Vagina (tissue), 2 donors: ENCODE measurements around the gene ZFYVE26. TPM values are rescaled to one million over a fixed set of nuclear protein-coding genes. Genes with fewer than 3 reads are reported as not detected.
A peak's percentile ranks its signal among the peaks of the same experiment; 100 is the strongest.
"Not testable (repeated sequence)": the region's sequence is repeated elsewhere in the genome, so short reads cannot be mapped to it uniquely, and the experiment has no call there.

ENCODE experiments used
- DNase-seq, 2 donors: peaks; one replicate each; pipeline ENCODE4 v3.0.0-alpha.2; 2017; ENCODE audit errors: extremely low spot score in 2 of 2
- H3K27ac ChIP-seq: fragments of 200-600 bp; sonication (generic); one replicate; pipeline ENCODE4 v1.5.1; 2019
- H3K27me3 ChIP-seq: fragments of 200-600 bp; sonication (generic); one replicate; pipeline ENCODE4 v1.5.1; 2019
- H3K36me3 ChIP-seq, 2 donors: fragments of 200-600 bp; sonication (generic); one replicate each; pipeline ENCODE4 v1.5.1; 2017 to 2019
- H3K4me1 ChIP-seq: fragments of 200-600 bp; sonication (generic); one replicate; pipeline ENCODE4 v1.5.1; 2019
- H3K4me3 ChIP-seq, 2 donors: fragments of 200-600 bp; sonication (generic); 1 replicate in 1 of 2; 2 replicates in 1 of 2; pipeline ENCODE4 v1.5.1; 2016 to 2019
- H3K9me3 ChIP-seq: fragments of 200-600 bp; sonication (generic); one replicate; pipeline ENCODE4 v1.5.1; 2019
- CTCF ChIP-seq, 3 experiments: fragments of 450-650 bp in 2 of 3; fragments of 200-600 bp in 1 of 3; sonication (generic) in 1 of 3; IDR thresholded peaks; one replicate each; pipeline ENCODE4 v1.5.1; 2017 to 2019; ENCODE audit warnings: antibody characterized with exemption in 3 of 3, mild to moderate bottlenecking in 2 of 3, moderate library complexity in 2 of 3
- POLR2A ChIP-seq, 2 donors: fragments of 450-650 bp; IDR thresholded peaks; one replicate each; pipeline ENCODE4 v1.6.1; 2017; ENCODE audit warnings: antibody characterized with exemption in 2 of 2, mild to moderate bottlenecking in 2 of 2, moderate library complexity in 2 of 2
- POLR2AphosphoS5 ChIP-seq, 2 donors: sonication (generic); formaldehyde crosslinking; IDR thresholded peaks; one replicate each; pipeline ENCODE4 v1.9.0; 2017; ENCODE audit warnings: antibody characterized with exemption in 2 of 2, mild to moderate bottlenecking in 2 of 2, low read depth in 1 of 2; ENCODE audit not compliant: insufficient read depth in 1 of 2
- intact Hi-C: fragments of 100-400 bp; cut with DNase I; formaldehyde crosslinking; loops from one replicate; pipeline ENCODE4 v1.15.1; 2023
- total RNA-seq: library from RNA; depleted of rRNA; stranded (reverse); fragments of >200 nt; gene quantifications from one replicate; pipeline ENCODE4 v1.2.3, GENCODE V29; 2016

Gene ZFYVE26
- total RNA-seq, 1 donor from 2014 or later: 30.2 TPM

GRCh38 chr14:67705211-67705610 is 111.2 kb downstream of the ZFYVE26 start:
- no peaks in the 10 kb centered on the region for H3K4me1 ChIP-seq
- H3K4me3 ChIP-seq: no peak overlapping the region
- H3K27me3 ChIP-seq: no peaks in the 10 kb centered on the region
- no peaks in the 10 kb centered on the region for H3K36me3 ChIP-seq
- no peak for DNase-seq
- H3K27ac ChIP-seq: no peak overlapping the region
- intact Hi-C loops: loop anchor here (10.0 kb wide), 1 partner anchor 120 kb away; no protein-coding TSS in a partner anchor
- no peaks in the 10 kb centered on the region for H3K9me3 ChIP-seq
- TF ChIP-seq POLR2AphosphoS5 (IDR thresholded peaks at IDR 0.05; ENCODE audit: insufficient read depth in 1 of 2, low read depth in 1 of 2) (no peak), POLR2A (IDR thresholded peaks at IDR 0.05) (no peak), CTCF (IDR thresholded peaks at IDR 0.05) (no peak)

- TF ChIP-seq CTCF (IDR thresholded peaks at IDR 0.05) (peak in 2 of 3 experiments; percentile 44 to 53), POLR2A (IDR thresholded peaks at IDR 0.05) (no peak)
- intact Hi-C loops: loop anchor here (10.0 kb wide), 1 partner anchor 120 kb away; no protein-coding TSS in a partner anchor
- Histone ChIP-seq H3K36me3 (no peaks in the 10 kb centered on the region), H3K27ac (no peak overlapping the region), H3K4me1 (no peaks in the 10 kb centered on the region), H3K27me3 (no peaks in the 10 kb centered on the region), H3K4me3 (no peak overlapping the region), H3K9me3 (no peaks in the 10 kb centered on the region)
- no peak for DNase-seq
Observed at GRCh38 chr14:67704484-67705089, 111.8 kb downstream of the ZFYVE26 start.

GRCh38 chr14:67703997-67704396 is 112.4 kb downstream of the ZFYVE26 start:
- no peak for DNase-seq
- Histone ChIP-seq H3K36me3 (no peaks in the 10 kb centered on the region), H3K27ac (no peak overlapping the region), H3K9me3 (no peaks in the 10 kb centered on the region), H3K4me1 (no peaks in the 10 kb centered on the region), H3K27me3 (no peaks in the 10 kb centered on the region), H3K4me3 (no peak overlapping the region)
- intact Hi-C loops: loop anchor here (10.0 kb wide), 1 partner anchor 119 kb away; no protein-coding TSS in a partner anchor
- no peak for TF ChIP-seq POLR2AphosphoS5 (IDR thresholded peaks at IDR 0.05; ENCODE audit: insufficient read depth in 1 of 2, low read depth in 1 of 2)
- no peak for TF ChIP-seq POLR2A (IDR thresholded peaks at IDR 0.05)
- TF ChIP-seq CTCF (IDR thresholded peaks at IDR 0.05): no peak

GRCh38 chr14:67701492-67701891 is 114.9 kb downstream of the ZFYVE26 start, which contains the start of gene RDH12:
TSS of gene RDH12 (plus strand) at chr14:67701886. CDS start at chr14:67722643, 20,757 bp downstream.
- intact Hi-C loops: loop anchor here (10.0 kb wide), 1 partner anchor 117 kb away; no protein-coding TSS in a partner anchor
- H3K36me3 ChIP-seq, H3K27ac ChIP-seq, H3K9me3 ChIP-seq, DNase-seq, H3K4me1 ChIP-seq, H3K4me3 ChIP-seq, H3K27me3 ChIP-seq: not testable (repeated sequence)

- intact Hi-C loops: no loop called here
Observed at GRCh38 chr14:67698179-67698578, 118.2 kb downstream of the ZFYVE26 start.

More at GRCh38 chr14:67698179-67698578, 118.2 kb downstream of the ZFYVE26 start:
- Histone ChIP-seq H3K9me3 (no peaks in the 10 kb centered on the region), H3K4me3 (no peak overlapping the region), H3K27me3 (no peaks in the 10 kb centered on the region), H3K27ac (no peak overlapping the region), H3K4me1 (peaks cover 17% of the 10 kb centered on the region), H3K36me3 (no peaks in the 10 kb centered on the region)
- no peak for DNase-seq
- TF ChIP-seq POLR2AphosphoS5 (IDR thresholded peaks at IDR 0.05; ENCODE audit: insufficient read depth in 1 of 2, low read depth in 1 of 2) (no peak), CTCF (IDR thresholded peaks at IDR 0.05) (no peak), POLR2A (IDR thresholded peaks at IDR 0.05) (no peak)
